ENCODE data around the gene F2R.
"Not testable (repeated sequence)": the region's sequence is repeated elsewhere in the genome, so short reads cannot be mapped to it uniquely, and the experiment has no call there.

The F2R gene

GRCh38 chr5:76715736-76716455 lies at the start of gene F2R:
F2R (plus strand) TSS chr5:76716126; CDS start chr5:76716308, 182 bp downstream.
- DNase-seq (ENCODE audit: low spot score): peak; percentile 38

- no peak for DNase-seq (ENCODE audit: low spot score)
Measured at GRCh38 chr5:76667495-76667894, 48.4 kb upstream of the F2R start.

- DNase-seq (ENCODE audit: low spot score): no peak
Measured at GRCh38 chr5:76669245-76669644, 46.7 kb upstream of the F2R start.

GRCh38 chr5:76670508-76670907 lies 45.4 kb upstream of the F2R start:
- no peak for DNase-seq (ENCODE audit: low spot score)

- DNase-seq (ENCODE audit: low spot score): no peak
Measured at GRCh38 chr5:76672242-76672641, 43.7 kb upstream of the F2R start.

- no peak for DNase-seq (ENCODE audit: low spot score)
Measured at GRCh38 chr5:76673125-76673524, 42.8 kb upstream of the F2R start.

- no peak for DNase-seq (ENCODE audit: low spot score)
Measured at GRCh38 chr5:76674330-76675066, 41.4 kb upstream of the F2R start.

GRCh38 chr5:76675364-76675763 lies 40.6 kb upstream of the F2R start:
- no peak for DNase-seq (ENCODE audit: low spot score)

GRCh38 chr5:76677849-76678472 lies 38.0 kb upstream of the F2R start:
- no peak for DNase-seq (ENCODE audit: low spot score)

- no peak for DNase-seq (ENCODE audit: low spot score)
Measured at GRCh38 chr5:76679231-76679630, 36.7 kb upstream of the F2R start.

- DNase-seq (ENCODE audit: low spot score): not testable (repeated sequence)
Measured at GRCh38 chr5:76680826-76681225, 35.1 kb upstream of the F2R start.

GRCh38 chr5:76681287-76681686 lies 34.6 kb upstream of the F2R start:
- no peak for DNase-seq (ENCODE audit: low spot score)

- DNase-seq (ENCODE audit: low spot score): no peak
Measured at GRCh38 chr5:76682387-76682786, 33.5 kb upstream of the F2R start.

- no peak for DNase-seq (ENCODE audit: low spot score)
Measured at GRCh38 chr5:76683816-76684731, 31.9 kb upstream of the F2R start.

GRCh38 chr5:76684756-76685519 lies 31.0 kb upstream of the F2R start:
- DNase-seq (ENCODE audit: low spot score): no peak

GRCh38 chr5:76685704-76686103 lies 30.2 kb upstream of the F2R start:
- DNase-seq (ENCODE audit: low spot score): no peak

- DNase-seq (ENCODE audit: low spot score): no peak
Measured at GRCh38 chr5:76688212-76688611, 27.7 kb upstream of the F2R start.

- DNase-seq (ENCODE audit: low spot score): no peak
Measured at GRCh38 chr5:76688836-76689235, 27.1 kb upstream of the F2R start.

GRCh38 chr5:76689321-76690036 lies 26.4 kb upstream of the F2R start:
- no peak for DNase-seq (ENCODE audit: low spot score)

- no peak for DNase-seq (ENCODE audit: low spot score)
Measured at GRCh38 chr5:76690037-76690679, 25.8 kb upstream of the F2R start.

Data from germinal center (tissue), 1 donor.